Suprapubic skin (tissue), 4 donors: Measurements from ENCODE around the gene LASP1.

Experiments
- POLR2A ChIP-seq, 2 donors: fragments of 450-650 bp; IDR thresholded peaks; one replicate each; pipeline ENCODE4 v1.6.1; 2017; ENCODE audit warnings: antibody characterized with exemption in 2 of 2, mild to moderate bottlenecking in 2 of 2, moderate library complexity in 2 of 2
- POLR2AphosphoS5 ChIP-seq, 3 donors: sonication (generic); formaldehyde crosslinking; IDR thresholded peaks; one replicate each; pipeline ENCODE4 v1.6.1; 2017; ENCODE audit warnings: antibody characterized with exemption in 3 of 3

DNA sequence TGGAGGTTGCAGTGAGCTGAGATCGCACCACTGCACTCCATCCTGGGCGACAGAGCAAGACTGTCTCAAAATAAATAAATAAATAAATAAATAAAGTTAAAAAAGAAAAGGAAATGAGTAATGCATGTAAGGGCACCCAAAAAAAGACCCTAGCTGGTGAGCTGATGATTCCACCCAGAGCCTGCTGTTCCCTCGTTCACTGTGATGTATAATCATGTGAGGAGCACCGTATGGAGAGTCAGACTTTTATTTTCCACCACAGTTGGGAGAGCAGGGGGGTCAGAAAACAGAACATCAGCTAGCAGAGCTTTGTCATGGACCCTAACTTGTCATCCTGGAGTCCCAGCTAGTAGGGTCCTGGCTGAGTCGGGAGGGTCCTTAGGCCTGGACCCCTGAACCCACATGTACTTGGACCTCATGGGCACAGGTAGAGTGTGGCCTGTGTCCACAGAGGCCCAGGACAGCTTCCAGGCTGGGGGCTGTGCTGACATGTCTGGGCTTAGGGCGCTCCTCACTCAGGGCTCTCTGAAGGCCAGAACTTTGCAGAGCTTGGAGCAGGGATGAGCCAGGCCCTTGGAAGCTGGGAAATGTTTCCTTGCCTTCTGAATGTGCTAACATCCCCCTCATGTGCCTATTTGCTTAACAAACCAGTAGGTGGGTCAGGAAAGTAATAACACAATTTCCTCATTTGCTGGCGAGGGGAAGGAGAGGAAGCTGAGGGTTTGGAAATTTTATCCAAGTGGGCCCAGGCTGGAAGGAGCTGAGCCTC lies 36.8 kb downstream of the LASP1 start:
- no peak for TF ChIP-seq POLR2A (IDR thresholded peaks at IDR 0.05)
- TF ChIP-seq POLR2AphosphoS5 (IDR thresholded peaks at IDR 0.05): no peak
